ENCODE results near the gene KRCC1.
"Not testable (repeated sequence)": the region's sequence is repeated elsewhere in the genome, so short reads cannot be mapped to it uniquely, and the experiment has no call there.

Gene KRCC1

GRCh38 chr2:88074854-88075292 lies 19.3 kb upstream of the KRCC1 start:
- no peak for DNase-seq

- no peak for DNase-seq
Measured at GRCh38 chr2:88074150-88074549, 18.6 kb upstream of the KRCC1 start.

GRCh38 chr2:88071365-88071764 lies 15.8 kb upstream of the KRCC1 start:
- DNase-seq, result no peak

DNA sequence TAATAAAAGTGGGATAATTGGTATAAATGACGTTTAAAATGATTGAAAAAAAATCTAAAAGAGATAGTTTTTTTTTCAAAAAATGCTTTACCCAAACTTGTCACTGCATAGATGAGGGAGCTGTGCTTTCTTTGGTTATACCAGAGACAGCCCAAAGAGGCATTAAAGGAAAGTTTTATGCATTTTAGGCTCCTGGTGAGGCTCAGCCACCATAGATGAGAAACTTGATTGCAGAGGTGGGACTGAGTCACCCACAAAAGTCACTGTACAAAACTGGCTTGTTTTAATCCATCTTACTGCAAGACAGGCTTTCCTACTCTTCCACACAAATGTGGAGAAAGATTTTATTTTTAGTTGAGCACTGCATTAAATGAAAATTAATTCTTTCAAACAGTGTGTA lies 14.5 kb upstream of the KRCC1 start:
- no peak for DNase-seq

DNA sequence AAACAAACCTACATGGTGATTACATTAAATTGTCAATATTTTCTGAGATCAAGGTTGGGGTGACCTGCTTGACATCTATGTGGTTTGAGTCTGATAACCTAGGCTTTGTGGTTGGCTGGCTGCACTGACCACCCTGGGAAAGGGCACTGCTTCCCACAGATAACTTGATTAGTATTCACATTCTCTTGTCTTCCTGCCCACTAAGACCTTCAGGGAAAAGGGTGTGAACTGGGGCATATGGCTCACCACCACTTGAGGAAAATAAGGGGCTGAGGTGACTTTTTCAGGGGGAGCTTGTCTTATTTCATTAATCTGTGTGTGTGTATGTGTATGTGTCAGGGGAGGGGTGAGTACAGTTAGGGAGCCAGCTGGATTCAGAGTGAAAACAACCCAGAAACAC lies 13.5 kb upstream of the KRCC1 start:
- no peak for DNase-seq

GRCh38 chr2:88068044-88068443 lies 12.5 kb upstream of the KRCC1 start:
- DNase-seq, result no peak

DNA sequence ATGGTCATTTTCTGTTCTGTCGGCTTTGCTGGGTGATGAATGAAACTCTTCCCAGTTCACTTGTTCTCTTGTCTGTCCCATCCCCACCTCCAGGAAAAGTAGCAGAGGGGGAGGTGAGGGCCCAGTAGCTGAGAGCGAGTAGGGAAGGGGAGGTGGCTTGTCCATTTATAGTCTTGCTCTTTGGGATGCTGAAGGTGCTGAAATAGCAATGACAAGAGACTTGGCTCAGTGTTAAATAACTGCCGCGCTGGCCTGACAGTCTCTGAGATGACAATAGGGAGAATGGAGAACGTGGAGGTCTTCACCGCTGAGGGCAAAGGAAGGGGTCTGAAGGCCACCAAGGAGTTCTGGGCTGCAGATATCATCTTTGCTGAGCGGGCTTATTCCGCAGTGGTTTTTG lies 12.0 kb upstream of the KRCC1 start, which contains the start of gene SMYD1:
TSS of gene SMYD1 (plus strand) at position 228 of the 400 bp plus-strand sequence. CDS start at position 268, 40 bp downstream.
- no peak for DNase-seq

- DNase-seq, result no peak
Measured at GRCh38 chr2:88067189-88067588, 11.6 kb upstream of the KRCC1 start.

GRCh38 chr2:88066543-88066942 lies 11.0 kb upstream of the KRCC1 start:
- DNase-seq, result no peak

- DNase-seq, result no peak
Measured at GRCh38 chr2:88061295-88061694, 5.7 kb upstream of the KRCC1 start.

DNA sequence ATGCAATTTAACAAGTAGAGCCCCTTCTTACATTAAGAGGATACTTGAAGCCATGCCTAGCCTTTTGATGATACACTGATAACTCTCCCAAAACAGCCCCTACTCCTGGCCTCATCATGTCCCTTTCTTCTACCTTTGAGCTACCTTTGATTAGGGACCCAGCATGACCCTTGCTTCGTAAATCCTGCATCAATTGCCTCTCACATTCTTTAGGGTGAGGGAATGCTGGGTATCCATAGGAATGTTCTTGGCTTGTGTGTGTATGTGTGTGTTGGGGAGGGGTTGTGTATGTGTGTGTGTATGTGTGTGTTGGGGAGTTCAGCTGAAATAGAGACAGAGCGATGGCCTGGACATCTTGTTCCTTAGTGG lies 5.3 kb upstream of the KRCC1 start:
- no peak for DNase-seq

DNA sequence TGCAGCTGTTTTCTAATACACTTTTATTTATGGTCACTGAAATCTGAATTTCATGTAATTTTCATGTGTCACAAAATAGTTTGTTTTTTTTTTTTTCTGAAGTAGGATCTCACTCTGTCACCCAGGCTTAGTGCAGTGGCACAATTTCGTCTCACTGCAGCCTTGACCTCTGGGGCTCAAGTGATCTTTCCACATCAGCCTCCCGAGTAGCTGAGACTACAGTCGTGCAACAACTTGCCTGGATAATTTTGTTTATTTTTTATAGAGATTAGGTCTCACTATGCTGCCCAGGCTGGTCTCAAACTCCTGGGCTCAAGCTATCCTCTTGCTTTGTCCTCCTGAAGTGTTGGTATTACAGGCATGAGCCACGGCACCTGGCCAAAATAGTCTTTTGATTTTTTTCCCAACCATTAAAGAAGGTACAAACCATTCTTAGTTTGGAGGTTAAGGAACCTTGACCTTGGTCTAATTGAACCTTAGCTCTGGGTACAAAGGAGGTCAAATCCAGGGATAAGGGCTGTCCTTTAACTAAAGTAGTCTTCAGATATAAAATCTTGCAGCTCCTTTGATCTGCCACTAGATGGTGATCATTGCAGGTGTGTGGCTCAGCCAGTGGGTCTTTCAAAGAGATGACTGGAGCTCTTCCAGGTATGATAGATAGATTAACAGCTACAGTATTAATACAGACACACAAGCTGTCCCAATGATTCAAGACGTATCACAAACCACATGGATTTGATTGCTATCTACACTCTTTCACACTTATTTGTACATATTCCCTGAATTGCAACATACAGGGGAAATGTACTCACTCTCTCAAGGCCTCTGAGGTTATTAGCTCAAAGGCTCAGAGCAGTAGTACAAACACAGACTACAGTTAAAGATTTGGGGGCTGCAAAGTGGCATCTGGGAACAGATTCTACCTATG lies 4.7 kb upstream of the KRCC1 start:
- peak in 1 of 14 donors; percentile 36 for DNase-seq

GRCh38 chr2:88058191-88058590 lies 2.6 kb upstream of the KRCC1 start:
- no peak for DNase-seq

DNA sequence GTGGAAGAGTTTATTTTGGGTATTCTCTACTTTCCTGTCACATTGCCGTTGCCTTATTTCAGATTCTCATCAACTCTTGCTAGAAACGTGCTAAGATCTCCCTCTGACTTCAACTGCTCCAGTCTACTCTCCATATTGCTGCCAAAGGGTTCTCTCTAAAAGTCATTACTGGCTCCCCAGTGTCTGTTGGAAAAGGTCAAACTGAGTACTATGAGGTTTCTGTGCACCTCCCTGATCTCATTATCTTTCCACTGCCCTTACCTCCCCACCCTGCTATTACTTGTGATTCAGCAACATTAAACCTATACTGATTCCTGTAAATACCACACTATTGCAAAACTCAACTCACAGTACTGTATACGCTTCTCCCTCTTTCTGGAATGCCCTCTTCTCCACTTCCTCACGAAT lies 1.9 kb upstream of the KRCC1 start:
- no peak for DNase-seq

DNA sequence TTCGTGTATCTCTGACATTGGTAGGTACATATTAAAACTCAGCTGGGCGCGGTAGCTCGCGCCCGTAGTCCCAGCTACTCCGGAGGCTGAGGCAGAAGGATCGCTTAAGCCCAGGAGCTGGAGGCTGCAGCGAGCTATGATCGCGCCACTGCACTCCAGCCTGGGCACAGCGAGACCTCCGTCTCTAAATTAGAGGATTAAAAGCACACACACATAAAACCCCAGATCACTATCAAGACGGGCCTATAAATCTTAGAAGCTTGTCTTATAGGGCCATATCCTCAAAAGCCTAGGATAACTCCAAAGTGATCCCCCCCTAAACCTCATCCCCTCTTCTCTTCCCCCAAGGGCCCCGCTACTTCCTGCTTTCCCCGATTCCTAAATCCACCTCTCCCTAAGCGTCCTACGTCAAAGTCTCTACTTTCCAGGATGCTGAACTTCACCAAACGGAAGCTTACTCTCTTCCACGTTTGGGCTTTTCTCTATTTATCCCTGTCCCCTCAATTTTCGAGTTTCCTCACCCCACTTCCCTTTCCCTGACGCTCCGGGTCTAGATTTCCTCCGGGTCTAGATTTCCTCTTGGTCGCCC lies 707 bp downstream of the KRCC1 start:
- DNase-seq, result no peak

DNA sequence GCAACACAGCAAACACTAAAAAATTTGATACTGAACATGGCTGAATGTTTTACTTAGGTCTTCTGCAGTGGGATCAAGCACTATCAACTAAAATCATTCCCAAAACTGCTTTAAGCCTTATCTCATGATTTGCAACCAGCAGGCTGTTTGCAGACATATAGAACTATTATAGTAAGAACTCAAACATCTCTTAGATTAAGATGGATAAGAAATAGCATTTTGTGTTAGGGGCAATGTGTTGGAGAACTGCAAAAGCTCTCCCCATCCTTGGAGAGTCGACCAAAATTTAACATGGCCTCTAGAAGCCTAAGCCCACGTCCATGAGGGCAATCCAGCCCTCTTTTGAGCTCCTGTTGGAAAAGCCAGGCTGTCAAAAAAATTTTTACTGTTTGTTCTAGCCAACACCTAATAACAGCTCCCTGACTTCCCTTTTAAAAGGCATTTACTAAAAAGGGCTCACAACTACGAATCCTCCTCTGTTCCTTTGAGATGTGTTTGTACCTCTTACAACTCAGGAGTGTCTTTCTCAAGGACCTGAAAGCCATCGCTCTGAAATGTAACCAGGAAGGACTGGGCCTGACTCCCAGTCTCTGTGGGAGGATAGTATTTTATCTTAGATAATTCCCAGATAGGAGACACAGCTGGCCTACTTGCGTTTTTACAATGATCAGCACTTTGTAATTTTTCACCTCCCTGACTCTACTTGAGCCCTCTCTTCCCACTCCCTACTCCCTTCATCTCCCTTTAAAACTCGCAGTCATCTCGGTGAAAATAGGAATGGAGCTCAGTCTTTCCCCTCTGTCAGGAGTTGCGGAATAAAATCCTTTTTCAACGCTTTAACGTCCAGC lies 1.4 kb downstream of the KRCC1 start:
- DNase-seq, result no peak

- DNase-seq, result no peak
Measured at GRCh38 chr2:88053296-88053695, 2.3 kb downstream of the KRCC1 start.

- DNase-seq, result no peak
Measured at GRCh38 chr2:88051792-88052191, 3.8 kb downstream of the KRCC1 start.

DNA sequence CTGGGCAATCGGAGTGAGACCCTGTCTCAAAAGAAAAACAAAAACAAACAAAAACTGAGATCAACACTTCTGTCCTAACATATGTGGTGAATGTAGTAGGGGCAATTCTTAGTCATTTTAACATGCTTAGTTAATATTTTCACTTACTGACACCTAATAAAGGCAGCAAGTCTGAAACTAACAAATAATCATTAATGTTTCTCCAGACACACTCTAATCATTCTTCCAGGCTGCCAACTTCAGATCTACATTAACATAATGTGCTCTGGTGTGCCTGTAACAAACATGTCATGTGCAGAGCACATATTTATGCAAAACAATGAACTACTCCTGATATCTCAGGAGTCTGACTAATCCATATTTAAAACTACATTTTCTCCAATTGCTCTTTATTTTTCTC lies 6.0 kb downstream of the KRCC1 start:
- DNase-seq, result no peak

DNA sequence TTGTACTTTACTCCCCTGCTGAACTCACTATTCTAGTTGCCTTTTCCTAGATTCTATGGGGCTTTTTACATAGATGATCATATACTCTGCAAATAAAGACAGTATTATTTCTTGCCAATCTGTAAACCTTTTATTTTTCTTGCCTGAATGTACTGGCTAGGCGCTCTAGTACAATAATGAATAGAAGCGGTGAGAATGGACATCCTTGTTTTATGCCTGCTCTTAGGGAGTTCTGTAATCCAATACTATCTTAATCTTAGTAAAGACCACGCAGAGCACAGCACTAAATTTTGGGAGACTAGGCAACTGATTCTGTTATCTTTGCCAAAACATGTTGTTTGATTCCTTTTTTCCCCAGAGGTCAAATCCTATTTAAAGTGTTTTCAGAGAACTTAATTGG lies 7.0 kb downstream of the KRCC1 start:
- no peak for DNase-seq

DNA sequence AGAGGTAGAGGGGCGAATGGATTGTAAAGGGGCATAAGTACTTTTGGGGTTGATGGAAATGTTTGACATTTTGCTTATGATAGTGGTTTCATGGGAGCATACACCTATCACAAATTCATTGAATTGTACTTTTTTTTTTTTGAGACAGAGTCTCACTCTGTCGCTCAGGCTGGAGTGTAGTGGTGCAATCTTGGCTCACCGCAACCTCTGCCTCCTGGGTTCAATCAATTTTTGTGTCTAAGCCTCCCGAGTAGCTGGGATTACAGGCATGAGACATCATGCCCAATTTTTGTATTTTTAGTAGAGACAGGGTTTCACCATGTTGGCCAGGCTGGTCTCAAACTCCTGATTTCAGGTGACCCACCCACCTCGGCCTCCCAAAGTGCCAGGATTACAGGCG lies 10.0 kb downstream of the KRCC1 start:
- DNase-seq, result not testable (repeated sequence)

DNA sequence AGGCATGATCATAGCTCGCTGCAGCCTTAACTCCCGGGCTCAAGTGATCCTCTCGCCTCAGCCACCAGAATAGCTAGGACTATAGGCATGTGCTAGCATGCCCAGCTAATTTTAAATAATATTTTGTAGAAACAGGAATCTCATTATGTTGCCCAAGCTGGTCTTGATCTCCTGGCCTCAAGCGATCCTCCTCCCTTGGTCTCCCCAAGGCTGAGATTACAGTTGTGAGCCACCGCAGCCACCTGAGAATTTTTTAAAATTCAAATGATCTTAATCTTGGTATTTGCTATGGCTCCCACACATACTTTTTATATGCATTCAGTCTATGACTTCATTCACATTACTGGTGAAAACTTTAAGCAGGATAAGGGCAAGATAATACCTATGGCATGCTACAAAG lies 13.1 kb downstream of the KRCC1 start:
- no peak for DNase-seq
